NCI-H446 treated with DMSO at 0.1 percent for 48 hours (cell line): ENCODE results near the gene CORO2B.

ENCODE experiments used
- DNase-seq: peaks from one replicate; lab custom pipeline; 2025; lab: John Stamatoyannopoulos, UW

Gene CORO2B

DNA sequence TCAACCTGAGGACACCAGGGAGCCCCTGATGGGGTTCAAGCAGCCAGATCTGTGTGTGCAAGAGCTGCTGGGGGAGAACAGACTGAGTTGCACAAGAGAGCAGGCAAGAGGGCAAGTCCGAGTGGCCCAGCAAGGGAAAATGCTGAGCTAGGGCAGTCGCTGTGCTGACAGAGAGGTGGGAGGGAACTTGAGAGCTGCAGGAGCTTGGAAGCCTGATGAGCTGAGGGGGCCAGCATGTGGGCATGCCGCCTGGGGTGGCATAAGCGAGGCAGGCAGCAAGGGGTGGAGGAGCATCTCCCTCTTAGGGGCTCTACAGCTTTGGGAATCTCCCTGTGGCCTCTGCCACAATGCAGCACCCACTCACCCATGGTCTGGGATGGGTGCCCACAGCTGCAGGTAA is 4.7 kb upstream of the CORO2B start:
- no peak for DNase-seq

DNA sequence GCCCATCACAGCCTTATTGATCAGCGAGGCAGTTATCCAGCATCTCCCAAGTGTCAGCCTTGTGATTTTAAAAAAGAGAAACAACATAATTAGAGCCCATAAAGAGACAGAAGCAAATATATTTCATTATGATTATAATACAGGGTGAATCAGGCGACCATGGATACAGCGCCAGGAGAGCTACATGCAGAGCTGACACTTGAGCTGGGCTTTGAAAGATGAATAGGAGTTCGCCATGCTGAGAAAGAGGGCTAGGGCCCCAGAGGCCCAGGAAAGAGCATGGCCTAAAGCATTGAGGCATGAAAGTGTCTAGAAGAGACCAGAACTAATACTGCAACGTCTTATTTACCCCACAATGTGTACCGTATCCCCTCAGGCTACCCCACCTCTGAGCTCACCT is 4.2 kb upstream of the CORO2B start:
- DNase-seq: no peak

DNA sequence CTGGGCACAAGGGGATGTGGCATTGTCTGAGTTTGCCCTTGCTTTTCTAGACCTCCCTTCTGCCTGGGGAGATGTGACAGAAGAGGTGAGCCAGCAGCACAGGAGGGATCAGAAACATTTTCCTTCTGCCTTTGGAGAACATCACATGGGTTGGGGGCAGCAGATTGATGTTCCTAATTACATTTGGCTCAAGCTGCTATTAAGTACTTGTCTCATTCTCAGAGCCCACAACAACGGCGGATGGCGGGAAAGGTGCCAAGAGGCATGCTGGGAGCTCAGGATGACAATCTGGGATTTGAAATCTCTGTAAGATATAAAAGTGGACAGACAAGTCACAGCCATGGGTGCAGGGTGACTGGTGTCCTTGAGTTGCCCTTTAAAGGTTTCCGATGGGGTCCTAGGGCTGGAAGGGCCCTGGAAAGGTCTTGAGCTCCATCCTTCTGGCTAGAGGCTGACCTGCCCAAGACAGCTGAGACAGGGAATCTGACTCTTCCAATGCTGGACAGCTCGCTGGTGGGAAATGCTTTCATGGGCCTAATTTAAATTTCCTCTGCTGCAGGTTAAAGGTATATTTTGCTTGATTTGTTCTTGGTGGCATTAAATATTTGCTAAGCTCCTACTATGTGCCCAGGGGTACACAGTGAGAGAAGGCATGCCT is 2.4 kb upstream of the CORO2B start:
- DNase-seq: peak; percentile 90

DNA sequence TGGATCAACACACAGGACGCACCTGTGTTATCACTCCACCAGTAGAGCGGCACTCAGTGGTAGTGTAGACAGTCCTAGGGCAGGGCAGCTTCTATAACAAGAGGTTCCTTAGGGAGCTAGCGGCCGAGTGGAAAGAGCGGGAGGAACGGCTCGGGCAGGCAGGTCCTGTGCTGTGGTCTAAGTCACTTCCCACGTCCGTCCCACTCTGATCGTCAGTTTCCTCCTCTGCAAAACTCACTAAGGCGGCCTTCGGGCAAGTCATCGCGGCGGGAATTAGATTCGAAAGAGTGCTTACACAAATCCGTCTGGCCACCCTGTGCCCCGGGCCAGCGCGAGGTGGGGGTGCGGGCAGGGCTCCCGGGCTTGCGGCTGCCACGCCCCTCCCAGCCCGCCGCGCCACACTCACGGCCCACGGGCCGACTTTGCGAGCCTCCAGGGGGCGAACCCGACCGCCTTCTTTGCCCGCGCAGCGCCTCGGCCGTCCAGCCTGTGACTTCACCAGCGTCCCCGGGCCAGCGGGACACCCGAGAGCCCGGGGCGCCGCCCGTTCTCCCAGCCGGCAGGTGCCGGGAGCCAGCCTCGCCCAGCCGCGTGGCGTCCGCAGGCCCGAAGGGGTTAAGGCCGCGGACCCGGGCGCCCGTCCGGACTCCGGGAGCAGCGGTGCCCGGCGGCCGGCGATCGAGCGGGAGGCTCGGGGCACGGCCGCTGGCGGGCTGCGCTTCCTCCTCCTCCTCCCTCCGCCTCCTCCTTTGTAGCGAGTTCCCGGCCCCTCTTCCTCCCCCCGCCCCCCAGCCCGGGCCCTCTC is 416 bp upstream of the CORO2B start:
- peak; percentile 42 for DNase-seq

DNA sequence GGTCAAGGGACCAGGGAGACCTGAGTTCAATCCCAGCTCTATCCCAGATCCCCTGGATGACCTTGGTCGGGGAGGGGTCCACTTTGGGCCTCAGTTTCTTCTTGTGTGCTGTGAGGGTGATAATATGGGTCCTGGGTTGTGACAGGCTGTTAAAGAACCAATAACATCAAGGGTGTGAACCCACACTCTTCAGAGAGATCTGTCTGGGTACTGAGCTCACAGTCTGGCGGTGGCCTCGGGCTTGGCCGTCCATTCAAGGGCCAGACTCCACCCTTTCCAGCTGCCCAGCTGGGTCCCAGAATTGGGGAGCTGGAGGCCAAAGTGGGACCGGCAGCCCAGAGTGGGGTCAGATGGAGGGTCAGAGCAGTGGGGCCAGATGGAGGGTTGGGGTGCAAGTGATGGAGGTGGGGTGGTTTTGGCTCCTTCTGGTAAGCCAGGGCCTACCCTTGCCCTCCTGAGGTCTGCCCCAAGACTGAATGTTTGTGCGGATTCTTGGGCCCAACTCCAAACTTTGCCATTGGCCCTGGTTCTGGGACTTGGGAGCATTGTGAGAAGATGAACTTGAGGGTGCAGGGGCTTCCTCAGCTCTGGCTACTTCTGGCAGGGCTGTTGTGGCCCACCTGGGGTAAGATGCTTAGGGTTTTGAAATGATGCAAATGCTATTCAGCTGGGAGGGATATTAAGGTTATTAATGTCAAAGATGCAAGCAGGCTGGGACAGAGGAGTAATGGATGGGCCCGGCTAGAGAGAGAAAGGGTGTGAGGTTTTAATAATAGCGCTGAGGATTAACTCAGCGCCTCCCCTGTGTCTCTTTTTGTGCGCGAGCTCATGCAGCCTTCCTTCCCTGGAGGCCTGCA is 1.5 kb downstream of the CORO2B start:
- DNase-seq: no peak

DNA sequence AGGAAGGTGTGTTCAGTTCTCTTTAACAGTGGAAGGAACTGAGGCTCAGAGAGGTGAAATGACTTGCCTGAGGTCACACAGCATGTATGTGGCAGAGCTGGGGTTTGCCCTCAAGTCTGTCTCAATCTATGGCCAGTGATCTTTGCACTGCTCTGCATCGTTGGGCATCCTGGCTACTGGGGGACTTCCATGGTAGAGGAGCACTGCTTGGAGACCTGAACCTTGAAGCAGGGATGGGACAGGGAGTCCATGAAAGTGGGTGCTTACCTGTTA is 2.0 kb downstream of the CORO2B start:
- DNase-seq: no peak

DNA sequence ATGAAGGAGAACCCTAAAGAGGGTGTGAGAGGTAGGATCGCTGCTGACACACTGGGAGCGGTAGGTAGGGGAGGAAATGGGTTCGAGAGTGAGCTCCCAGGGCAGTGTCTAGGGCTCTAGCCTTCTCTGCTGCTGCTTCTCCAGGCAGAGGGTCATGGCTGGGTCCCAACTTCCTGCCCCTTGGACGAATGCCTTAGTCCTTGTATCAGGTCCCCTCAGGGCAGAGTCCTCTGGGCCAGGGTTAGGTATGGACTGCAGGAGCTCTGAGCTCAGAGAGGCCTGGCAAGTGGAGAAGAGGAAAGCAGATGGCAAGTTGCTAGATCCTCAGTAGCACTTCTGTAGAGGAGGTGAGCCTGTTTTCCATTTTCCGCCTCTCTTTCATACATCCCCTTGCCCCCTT is 2.9 kb downstream of the CORO2B start:
- no peak for DNase-seq

DNA sequence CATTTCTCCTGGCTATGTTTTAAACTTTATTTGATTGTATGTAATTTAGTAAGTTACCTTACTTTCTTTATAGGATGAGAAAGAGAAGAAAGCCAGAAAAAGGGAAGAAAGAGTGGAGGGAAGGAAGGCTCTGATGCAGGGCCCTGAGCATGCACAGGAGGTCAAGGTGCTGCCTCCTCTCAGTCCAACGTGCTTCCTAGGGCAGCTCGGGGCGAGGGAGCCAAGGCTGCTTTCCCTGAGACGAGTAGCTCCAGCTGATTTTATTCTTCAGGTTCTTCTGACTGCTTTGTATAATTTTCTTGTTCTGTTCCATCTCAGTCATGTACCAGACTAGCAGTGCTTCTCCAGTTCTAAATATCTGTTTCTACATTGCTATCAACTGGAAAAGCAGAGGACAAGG is 3.4 kb downstream of the CORO2B start:
- DNase-seq: no peak

DNA sequence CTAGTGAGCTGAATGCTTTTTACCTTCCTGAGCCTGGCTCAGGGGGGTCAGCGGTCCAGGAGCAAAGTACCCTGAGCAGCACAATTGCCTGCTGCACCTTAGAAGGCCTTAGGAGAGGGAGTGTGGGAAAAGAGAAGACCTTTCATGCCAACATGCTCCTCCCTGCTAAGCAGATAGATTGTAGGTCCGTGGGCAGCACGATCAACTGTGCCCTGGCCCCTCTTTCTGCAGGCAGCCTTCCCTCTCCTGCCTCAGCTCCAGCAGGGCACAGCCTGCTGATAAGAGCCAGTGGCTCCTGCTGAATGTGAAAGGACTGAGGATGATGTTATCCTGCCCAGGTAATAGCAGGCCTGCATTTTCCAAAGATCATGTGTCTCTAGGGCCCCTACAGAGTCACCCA is 4.1 kb downstream of the CORO2B start:
- no peak for DNase-seq

DNA sequence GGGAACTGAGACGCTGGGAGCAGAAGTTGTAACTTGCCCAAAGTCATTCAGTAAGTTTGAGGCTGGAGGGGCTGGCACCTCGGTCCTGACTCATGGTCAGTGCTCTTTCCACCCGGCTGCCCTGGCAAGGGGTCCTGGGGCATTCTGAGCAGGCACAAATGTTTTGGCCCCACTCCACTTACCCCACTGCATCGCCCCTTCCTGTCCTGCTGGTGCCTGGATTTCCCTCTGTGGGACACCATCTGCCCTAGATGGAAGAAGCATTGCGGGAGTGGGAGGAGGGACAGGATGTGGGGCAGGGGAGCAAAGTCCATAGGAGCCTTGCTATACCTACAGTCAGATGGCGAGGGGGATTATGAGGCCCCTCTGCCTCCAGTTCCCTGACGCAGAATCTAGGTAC is 4.5 kb downstream of the CORO2B start:
- no peak for DNase-seq

DNA sequence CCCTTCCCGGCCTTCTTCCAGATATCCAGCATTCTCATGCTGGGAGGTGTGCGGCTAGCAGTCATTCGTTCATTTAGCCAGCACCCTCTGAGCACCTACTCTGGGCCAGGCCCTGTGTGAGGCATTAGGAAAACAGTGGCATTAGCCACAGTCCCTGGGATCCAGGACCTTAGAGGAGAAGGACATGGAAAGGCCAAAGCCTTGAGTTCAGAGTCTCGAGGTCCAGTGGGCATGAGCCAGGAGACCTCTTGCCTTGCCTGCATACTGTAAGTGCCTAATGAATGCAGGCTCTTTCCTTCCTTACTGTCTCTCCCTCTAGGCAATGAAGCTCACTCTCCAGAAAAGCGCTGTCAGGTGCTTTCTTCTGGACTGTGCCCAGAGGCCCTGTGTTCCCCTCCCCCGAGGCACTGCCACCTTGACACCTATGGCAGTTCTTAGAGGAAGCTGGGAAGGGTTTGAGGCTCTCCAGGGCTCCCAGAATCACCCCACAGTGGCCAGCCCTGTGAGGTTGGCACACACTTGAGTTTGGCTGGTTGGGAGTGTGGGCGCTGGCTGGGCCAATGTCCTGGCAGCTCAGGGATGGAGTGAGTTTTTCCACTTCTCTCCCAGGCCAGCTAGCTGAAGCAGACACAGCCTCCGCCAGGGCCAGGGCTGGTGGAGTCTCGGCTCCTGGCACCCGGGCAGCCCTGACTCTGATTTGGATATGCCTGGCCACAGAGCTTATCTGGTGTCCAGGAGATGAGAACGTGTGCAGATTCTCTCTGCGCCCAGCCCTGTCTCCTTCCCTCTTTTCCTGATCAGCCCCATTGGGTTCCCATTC is 5.4 kb downstream of the CORO2B start:
- no peak for DNase-seq

DNA sequence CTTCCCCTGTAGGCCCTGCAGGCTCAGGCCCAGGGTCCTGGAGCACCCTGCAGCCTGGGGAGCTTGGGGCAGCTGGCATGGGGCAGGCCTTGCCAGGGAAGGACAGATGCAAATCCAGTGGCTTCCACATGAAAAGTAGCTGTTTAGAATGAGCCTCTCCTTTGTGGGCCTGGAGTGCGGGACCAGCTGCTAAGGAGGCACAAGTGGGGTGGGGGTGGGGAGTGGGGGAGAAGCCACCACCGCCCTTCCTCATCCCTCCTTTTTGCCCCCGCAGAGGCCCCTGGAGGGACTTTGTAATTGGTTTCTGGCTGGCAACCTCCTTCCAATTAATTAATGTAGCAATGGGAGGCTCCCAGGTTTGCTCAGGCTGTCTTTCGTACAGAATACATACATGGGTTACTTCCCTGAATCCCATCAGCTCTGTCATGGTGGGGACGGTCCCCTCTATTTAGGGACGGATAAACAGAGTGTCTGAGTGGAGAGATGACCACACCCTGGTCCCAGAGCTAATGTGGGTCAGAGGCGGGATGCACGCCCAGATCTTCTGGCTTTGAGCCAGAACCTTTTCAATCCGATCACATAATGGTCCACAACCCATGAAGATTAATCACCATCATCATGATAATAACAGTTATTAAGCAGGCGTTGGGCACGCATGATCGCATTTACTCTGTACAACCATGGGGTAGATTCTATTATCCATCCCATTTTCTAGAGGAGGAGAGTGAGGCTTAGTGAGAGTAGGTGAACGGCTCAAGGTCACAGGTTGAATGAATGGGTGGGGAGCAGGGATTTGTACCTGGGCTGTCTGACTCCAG is 6.2 kb downstream of the CORO2B start:
- peak; percentile 76 for DNase-seq

DNA sequence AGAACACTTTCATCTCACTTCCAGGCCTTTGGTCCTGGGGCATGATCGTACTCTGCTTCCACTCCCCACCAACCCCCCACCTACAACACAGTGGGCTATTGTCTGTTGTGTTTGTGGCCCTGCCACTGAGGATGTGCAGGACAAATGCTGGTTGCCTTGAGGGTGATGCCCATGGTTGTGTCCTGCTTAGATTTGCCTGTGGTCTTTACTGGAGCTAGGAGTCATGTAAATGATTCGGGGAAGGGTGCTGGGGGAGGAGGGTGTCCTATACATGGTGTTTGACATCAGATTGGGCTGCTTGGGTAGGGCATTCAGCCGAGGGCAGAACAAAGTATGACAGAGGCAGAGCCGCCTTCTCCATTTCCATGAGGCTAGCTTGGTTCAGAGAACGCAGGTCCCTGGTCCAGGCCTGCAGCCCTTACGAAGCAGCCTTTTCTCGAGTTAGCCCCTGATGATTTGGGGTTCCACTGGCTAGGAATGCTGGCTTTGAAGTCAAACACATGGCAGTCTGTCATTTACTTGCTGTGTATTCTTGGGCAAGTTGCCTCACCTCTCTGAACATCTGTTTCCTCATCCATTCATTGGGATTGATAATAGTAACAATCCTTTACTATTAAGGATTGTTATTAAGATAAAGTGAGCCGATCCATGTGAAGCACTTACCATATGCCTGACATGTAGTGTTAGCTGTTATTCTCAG is 6.9 kb downstream of the CORO2B start:
- no peak for DNase-seq

DNA sequence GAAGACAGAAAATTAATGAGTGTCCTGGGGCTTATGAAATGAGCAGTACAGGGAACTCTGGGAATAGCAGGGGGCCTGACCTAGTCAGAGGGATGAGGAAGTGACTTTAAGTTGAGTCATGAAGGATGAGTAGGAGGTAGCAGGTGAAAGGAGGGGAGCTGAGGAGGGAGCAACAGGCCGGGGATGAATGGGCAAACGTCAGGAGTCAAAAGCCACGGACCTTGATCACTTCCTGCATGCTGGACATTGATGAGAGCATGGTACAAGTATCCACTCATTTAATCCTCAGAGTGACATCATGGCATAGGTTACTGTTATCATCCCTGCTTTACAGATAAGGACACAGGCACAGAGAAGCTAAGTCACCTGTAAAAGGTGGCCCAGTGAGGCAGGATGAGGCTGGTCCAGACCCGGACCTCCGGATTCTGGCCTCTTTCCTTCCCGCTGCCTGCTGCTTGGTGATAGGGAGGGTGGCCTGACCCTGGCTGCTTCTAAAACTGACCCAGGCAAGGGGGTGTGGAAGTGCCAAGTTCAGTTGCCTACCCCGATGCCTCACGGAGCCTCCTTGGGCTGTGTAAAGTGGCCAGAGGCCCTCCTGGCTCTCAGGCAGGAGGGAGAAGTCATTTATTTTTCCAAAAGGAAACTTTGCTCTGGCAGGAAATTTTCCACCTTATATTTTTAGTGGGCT is 7.6 kb downstream of the CORO2B start:
- no peak for DNase-seq

DNA sequence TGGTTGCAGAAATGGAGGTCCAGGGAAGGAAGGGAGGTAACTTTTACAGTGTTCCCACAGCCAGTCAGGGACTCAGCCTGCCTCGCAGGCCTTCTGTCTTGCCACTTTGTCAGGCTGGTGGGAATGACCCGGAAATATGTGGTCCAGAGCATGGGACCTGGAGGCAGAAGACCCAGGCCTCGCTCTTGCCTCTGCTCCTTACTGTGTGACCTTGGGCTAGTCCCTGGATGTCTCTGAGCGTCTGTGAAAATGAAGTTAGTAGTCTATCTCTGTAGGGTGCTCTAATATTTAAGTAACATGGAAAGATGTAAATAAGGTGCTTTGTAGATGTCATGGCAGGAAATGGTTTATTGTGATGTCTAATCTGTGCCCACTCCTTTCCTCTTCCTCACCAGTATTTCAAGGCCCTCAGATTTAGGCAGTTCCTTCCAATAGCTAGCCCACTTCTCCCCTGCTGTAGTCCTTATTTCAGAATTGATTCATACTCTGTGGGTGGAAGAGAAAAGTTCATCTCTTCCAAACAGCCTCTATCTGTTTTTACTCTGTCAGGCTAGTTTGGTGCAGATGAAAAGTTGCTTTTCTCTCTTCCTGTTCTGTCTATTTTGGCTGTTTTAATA is 9.1 kb downstream of the CORO2B start:
- DNase-seq: no peak

DNA sequence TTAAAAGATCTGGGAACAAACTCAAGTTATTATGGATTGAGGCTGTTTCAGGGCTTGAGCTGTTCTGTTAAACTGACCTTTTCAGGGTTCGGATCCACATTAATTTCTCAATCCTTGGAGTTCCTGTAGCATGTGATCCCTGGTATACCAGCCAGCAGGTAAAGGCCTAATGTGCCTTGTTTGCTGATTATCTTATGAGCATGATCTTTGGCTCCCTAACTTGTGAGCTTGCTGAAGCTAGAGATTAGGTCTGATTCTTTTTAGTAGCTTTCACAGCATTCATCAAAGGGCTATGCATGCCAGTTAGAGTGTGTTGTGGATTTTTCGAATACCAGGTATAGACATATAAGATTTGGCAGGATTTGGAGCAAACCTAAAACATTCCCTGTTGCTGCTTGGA is 10.3 kb downstream of the CORO2B start:
- no peak for DNase-seq

DNA sequence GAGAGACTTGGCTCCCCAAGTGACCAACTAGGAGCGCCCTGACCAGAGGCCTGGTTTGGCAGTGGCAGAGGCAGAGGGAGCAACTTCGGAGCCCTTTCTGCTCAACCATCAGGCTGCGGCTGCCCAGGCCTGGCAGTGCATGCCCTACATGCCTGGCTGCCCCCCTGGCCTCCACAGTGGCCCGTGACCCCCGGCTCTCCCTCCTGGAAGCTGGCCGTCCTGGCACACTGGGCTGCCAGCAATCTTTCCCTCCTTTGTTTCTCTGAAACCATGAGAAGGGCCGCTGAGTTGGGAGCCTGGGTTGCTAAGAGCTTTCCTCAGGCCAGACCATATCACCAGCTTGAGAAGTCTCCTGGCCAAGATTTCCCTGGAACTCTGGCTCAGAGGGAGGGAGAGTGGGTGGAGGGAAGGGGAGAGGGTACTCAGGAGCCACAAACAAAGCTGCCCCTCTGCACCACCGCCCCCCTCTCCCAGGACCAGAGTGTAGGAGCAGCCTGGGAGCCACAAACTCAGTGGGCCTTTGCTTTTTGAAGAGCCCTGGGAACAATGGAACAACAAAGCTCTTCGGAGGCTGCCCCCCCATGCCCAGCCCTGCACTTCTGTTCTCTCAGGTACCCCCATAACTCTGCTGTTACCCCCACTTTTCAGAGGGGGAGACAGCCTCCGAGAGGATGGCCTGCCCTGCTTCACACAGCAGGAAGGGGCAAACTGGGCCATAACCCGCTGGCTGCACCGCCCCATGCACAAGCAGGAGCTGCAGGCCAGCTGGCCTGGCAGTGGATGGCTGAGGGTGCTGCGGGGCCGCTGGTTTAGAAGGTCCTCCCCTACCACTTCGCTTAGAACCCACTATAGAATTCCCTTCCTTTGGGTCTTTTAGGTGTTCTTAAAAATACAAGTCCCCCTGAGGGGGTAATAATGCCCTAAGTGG is 11.3 kb downstream of the CORO2B start:
- DNase-seq: peak; percentile 30

DNA sequence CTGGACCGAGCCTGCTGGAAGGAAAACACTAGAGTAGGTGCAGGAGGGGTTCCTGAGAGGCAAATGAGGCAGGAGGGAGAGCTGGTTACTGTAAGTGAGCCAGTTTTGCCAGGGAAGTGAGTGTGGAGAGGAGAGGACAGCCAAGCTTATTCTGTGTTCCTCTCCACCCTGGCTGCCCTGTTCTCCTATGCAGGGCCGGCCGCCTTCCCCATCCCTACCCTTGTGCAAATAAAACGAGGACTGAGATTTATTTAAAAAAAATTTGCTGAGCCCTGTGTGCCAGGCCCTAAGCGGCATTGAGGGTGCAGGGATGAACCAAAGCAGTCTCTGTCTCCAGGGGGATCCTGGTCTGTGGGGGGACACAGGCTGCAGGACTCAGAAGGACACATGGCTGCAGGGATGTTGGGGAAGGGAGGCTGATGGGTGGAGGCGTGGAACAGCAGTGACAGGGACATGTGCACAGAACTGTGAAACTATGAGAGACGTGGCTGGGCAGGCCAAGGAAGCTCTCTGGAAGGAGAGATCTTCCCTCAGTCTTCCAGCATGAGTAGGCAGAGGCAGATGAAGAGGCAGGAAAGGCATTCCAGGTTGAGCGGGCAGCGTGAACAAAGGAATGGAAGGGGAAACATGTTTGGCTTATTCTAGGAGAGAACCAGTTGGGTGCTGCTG is 12.1 kb downstream of the CORO2B start:
- DNase-seq: no peak
